Stimulated activated CD4-positive, alpha-beta T cell treated with anti-CD3 and anti-CD28 coated beads, Interleukin-2, amount 100 ng/mL, for 24 hours (primary cell): Measurements from ENCODE around the gene MARCHF9.

Experiments
- DNase-seq, 2 donors: peaks; one replicate each; pipeline ENCODE4 v3.0.0-alpha.2; 2020

Gene MARCHF9

DNA sequence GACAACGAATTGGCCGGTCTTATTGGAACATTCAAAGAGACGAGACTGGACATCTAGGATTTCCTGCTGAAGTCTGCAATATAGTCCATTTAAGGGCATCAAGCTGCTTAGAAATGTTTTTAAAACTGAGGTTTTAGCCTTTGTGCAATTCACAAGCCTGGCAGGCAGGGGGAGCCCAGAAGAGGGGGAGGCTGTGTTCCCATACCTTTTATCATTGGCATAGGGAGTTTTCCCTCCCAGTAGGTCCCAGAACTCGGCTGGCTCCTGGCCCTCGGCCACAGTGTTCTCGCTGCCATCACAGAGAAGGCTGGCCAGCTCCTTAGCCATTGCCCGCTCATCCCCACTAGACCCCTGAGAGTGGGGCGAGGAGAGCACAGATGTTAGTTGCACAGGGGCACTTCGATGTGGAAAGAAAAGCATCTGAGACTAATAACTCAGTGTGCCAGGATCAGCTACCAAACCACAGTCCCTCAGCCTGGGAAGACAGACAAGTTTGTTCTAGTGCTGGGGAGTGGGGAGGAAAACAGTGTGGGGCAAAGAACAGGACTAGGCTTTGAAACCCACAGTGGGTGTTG lies 48.5 kb downstream of the MARCHF9 start:
- DNase-seq, result peak; percentile 27 to 34

DNA sequence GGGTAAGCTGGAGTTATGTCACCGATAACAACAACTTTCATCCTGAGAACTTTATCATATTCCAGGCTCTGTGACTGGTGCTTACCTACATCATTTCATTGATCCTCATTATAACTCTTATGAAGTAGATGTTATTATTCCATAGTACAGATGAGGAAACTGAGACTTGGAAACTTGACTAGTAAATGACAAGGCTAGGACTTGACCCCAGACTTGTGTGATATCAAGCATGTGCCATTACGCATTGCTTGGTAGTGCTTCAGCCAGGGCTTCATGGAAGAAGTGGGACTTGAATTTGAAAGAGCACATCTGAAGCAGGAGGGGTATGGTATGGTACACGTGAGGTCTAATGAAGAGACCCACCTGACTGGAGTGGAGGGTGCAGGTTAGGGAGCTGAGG lies 51.8 kb downstream of the MARCHF9 start:
- no peak for DNase-seq

DNA sequence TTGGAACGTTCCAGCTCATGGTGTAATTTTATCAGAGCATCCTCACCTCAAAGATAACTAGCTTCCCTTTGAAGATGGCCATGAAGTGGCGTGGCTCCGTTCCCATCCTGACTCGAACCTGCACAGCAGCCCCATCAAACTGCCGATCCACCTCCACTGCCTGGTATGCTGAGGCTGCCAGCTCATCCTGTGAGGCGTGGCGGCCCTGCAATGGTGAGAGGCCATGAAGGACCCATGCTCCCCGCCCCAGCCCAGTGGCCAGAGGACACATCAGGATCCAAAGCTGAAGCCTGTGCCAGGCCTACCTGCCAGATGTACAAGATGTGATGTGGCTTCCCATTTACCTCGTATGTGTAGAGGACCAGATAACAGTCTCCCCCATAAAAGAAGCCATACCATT lies 52.4 kb downstream of the MARCHF9 start:
- DNase-seq, result no peak

DNA sequence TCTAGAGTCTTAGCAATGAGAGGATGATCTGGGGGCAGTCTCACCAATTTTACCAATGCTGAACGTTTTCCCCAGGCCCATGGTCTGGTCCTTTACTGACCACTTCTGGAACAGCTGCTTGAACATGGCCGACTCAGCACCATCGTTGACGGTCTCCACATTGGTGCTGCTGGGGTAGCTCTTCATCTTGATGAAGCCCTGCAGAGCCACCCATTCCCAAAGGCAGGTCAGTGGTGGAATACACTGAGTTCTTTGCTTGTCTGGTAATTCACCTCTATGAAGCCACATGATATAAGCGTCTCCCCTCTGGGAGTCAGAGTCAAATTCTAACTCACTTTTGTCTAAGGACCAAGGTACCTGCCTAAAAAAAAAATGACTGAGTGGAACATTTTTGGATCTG lies 53.4 kb downstream of the MARCHF9 start:
- DNase-seq, result no peak

DNA sequence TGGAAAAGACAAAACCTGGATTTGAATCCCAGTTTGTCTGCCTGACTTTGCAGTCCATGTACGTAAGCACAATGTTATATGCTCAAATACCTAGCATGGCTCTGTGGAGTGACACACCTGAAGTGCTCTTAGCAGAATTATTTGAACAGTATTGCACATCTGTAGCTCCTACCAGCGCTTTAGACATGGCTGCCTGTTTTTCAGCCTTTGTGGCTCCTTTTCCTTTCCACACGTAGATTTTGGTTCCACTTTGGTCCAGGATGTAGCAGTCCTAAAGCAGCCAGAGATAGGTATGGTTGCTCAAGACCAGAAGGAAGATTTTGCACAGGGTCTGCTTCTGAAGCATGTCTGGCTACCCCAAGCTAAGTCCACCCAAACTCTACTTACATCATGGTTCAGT lies 54.5 kb downstream of the MARCHF9 start:
- no peak for DNase-seq
